GM23338 (cell line): ENCODE data around the gene TPMT. TPM values are rescaled to one million over a fixed set of nuclear protein-coding genes. Genes with fewer than 3 reads are reported as not detected.

Experiments used
- ATAC-seq: fragments of 200-7000 bp; cut with Tn5 transposase; 3 replicates; pipeline ENCODE4 v1.9.1; 2020
- DNase-seq: peaks from one replicate; pipeline ENCODE4 v3.0.0-alpha.2; 2015; ENCODE audit warnings: low spot score
- H2AFZ ChIP-seq: fragments of 200-600 bp; sonication (generic); 2 replicates; pipeline ENCODE4 v1.8.0; 2016; ENCODE audit warnings: antibody characterized with exemption, mild to moderate bottlenecking, moderate library complexity
- H3F3A ChIP-seq: fragments of 200-600 bp; sonication (generic); replicated peaks from 2 replicates; pipeline ENCODE4 v1.8.0; 2017; ENCODE audit warnings: antibody characterized with exemption, mixed run types, low read depth
- H3K27ac ChIP-seq: fragments of 200-600 bp; sonication (generic); 2 replicates; pipeline ENCODE4 v1.6.1; 2016; ENCODE audit warnings: low read depth
- H3K27me3 ChIP-seq: fragments of 200-600 bp; sonication (generic); 2 replicates; pipeline ENCODE4 v1.8.0; 2016; ENCODE audit warnings: mild to moderate bottlenecking, mixed run types, moderate library complexity; ENCODE audit not compliant: insufficient read depth
- H3K36me3 ChIP-seq: fragments of 200-600 bp; sonication (generic); 2 replicates; pipeline ENCODE4 v1.8.0; 2016; ENCODE audit warnings: mild to moderate bottlenecking; ENCODE audit not compliant: insufficient read depth
- H3K4me1 ChIP-seq: fragments of 200-600 bp; sonication (generic); 2 replicates; pipeline ENCODE4 v1.8.0; 2016; ENCODE audit warnings: mild to moderate bottlenecking, moderate library complexity; ENCODE audit not compliant: insufficient read depth
- H3K4me2 ChIP-seq: fragments of 200-600 bp; sonication (generic); 2 replicates; pipeline ENCODE4 v1.7.1; 2017; ENCODE audit warnings: mixed run types
- H3K4me3 ChIP-seq: fragments of 200-600 bp; sonication (generic); 2 replicates; pipeline ENCODE4 v1.6.1; 2016; ENCODE audit warnings: mixed run types
- H3K79me2 ChIP-seq: fragments of 200-600 bp; sonication (generic); replicated peaks from 2 replicates; pipeline ENCODE4 v1.8.0; 2017; ENCODE audit warnings: mild to moderate bottlenecking; ENCODE audit not compliant: insufficient read depth
- H3K9me2 ChIP-seq: fragments of 200-600 bp; sonication (generic); 2 replicates; pipeline ENCODE4 v1.8.0; 2017; ENCODE audit not compliant: insufficient read depth
- H4K20me1 ChIP-seq: fragments of 200-600 bp; sonication (generic); replicated peaks from 2 replicates; pipeline ENCODE4 v1.8.0; 2017; ENCODE audit warnings: mild to moderate bottlenecking; ENCODE audit not compliant: insufficient read depth
- H3K27ac Mint-ChIP-seq: 2 replicates; pipeline ENCODE4 v1.8.0; 2020; ENCODE audit warnings: inconsistent platforms, mild to moderate bottlenecking, moderate library complexity, mixed read lengths
- H3K27me3 Mint-ChIP-seq: 3 replicates; pipeline ENCODE4 v1.8.0; 2022; ENCODE audit warnings: low read depth, mild to moderate bottlenecking, moderate library complexity, mixed read lengths, inconsistent platforms; ENCODE audit not compliant: insufficient read depth, poor library complexity
- H3K36me3 Mint-ChIP-seq: 3 replicates; pipeline ENCODE4 v1.8.0; 2021; ENCODE audit warnings: low read depth, mild to moderate bottlenecking, inconsistent platforms, moderate library complexity, mixed read lengths
- H3K4me1 Mint-ChIP-seq: 3 replicates; pipeline ENCODE4 v1.8.0; 2020; ENCODE audit warnings: mild to moderate bottlenecking, inconsistent platforms, mixed read lengths
- H3K4me3 Mint-ChIP-seq: 3 replicates; pipeline ENCODE4 v1.8.0; 2021; ENCODE audit warnings: moderate library complexity, mild to moderate bottlenecking, inconsistent platforms, mixed read lengths
- H3K9me3 Mint-ChIP-seq: 3 replicates; pipeline ENCODE4 v1.8.0; 2020; ENCODE audit warnings: moderate library complexity, mild to moderate bottlenecking, inconsistent platforms, mixed read lengths
- CREB1 ChIP-seq: fragments of 250-450 bp; sonication (Bioruptor Pico); IDR thresholded peaks from 2 replicates; pipeline ENCODE4 v1.5.0; 2020; ENCODE audit warnings: low read depth, mild to moderate bottlenecking, moderate library complexity
- CTCF ChIP-seq, 2 experiments: fragments of 200-600 bp in 1 of 2; sonication (generic) in 1 of 2; conservative IDR thresholded peaks; 2 replicates each; pipeline versions ENCODE4 v1.5.1 to v1.6.1; 2016 to 2017; ENCODE audit warnings: antibody characterized with exemption in 2 of 2, low read depth in 2 of 2, mild to moderate bottlenecking in 2 of 2, moderate library complexity in 1 of 2
- ETS1 ChIP-seq: IDR thresholded peaks from 2 replicates; pipeline ENCODE4 v1.6.1; 2016; ENCODE audit warnings: antibody characterized with exemption
- EZH2 ChIP-seq: fragments of 200-600 bp; sonication (generic); IDR thresholded peaks from one replicate; pipeline ENCODE4 v1.8.0; 2017; ENCODE audit warnings: antibody characterized with exemption, mild to moderate bottlenecking, low read depth; ENCODE audit not compliant: unreplicated experiment
- EZH2phosphoT487 ChIP-seq: fragments of 200-600 bp; sonication (generic); IDR thresholded peaks from one replicate; pipeline ENCODE4 v1.8.1; 2018; ENCODE audit warnings: antibody characterized with exemption; ENCODE audit not compliant: unreplicated experiment
- JUNB ChIP-seq: IDR thresholded peaks from one replicate; pipeline ENCODE4 v1.6.1; 2016; ENCODE audit warnings: antibody characterized with exemption; ENCODE audit not compliant: unreplicated experiment
- NANOG ChIP-seq: IDR thresholded peaks from 2 replicates; pipeline ENCODE4 v1.6.1; 2016; ENCODE audit warnings: antibody characterized with exemption, borderline replicate concordance
- POLR2AphosphoS5 ChIP-seq: IDR thresholded peaks from 2 replicates; pipeline ENCODE4 v1.6.1; 2016; ENCODE audit warnings: antibody characterized with exemption, low read depth
- REST ChIP-seq: IDR thresholded peaks from one replicate; pipeline ENCODE4 v1.6.1; 2018; ENCODE audit warnings: antibody characterized with exemption; ENCODE audit not compliant: unreplicated experiment
- STAT1 ChIP-seq: IDR thresholded peaks from one replicate; pipeline ENCODE4 v1.6.1; 2016; ENCODE audit warnings: antibody characterized with exemption; ENCODE audit not compliant: unreplicated experiment
- ZNF114 ChIP-seq: fragments of 250-450 bp; sonication (Bioruptor Pico); IDR thresholded peaks from 2 replicates; pipeline ENCODE4 v1.5.0; 2020; ENCODE audit warnings: mild to moderate bottlenecking, moderate library complexity
- ZNF331 ChIP-seq: fragments of 250-450 bp; sonication (Bioruptor Pico); IDR thresholded peaks from 2 replicates; pipeline ENCODE4 v1.5.0; 2020; ENCODE audit warnings: low read depth, mild to moderate bottlenecking, moderate library complexity
- ZNF462 ChIP-seq: fragments of 250-450 bp; sonication (Bioruptor Pico); IDR thresholded peaks from 2 replicates; pipeline ENCODE4 v1.5.0; 2020; ENCODE audit warnings: mild to moderate bottlenecking, moderate library complexity
- polyA plus RNA-seq: library from polyadenylated mRNA; unstranded; fragments of >200 nt; fragmentation: Nextera tagmentation; extraction: Ambion mirVana; gene quantifications from 2 replicates; pipeline ENCODE4 v1.2.1, GENCODE V29; 2016
- total RNA-seq: library from RNA; depleted of rRNA; stranded (reverse); fragments of >200 nt; shearing (Covaris generic); gene quantifications from 2 replicates; pipeline ENCODE4 v1.2.3, GENCODE V29; 2014

TPMT gene
- total and polyA plus RNA-seq, 2 experiments from 2014 or later: 19.5 to 21.6 TPM

- ATAC-seq (no peak), DNase-seq (no peak)
- no peak overlapping the region for H3K4me3 ChIP-seq
- no peaks in the 10 kb centered on the region for H4K20me1 ChIP-seq
- no peaks in the 10 kb centered on the region for H3F3A ChIP-seq
- Mint-ChIP-seq H3K27ac (no peak overlapping the region), H3K4me1 (peaks cover 2% of the 10 kb centered on the region; the same call in 2 of the 3 replicates), H3K36me3 (peaks cover 15% of the 10 kb centered on the region; the same call in 2 of the 3 replicates), H3K27me3 (peaks cover 2% of the 10 kb centered on the region), H3K9me3 (no peaks in the 10 kb centered on the region), H3K4me3 (no peak overlapping the region)
- H3K79me2 ChIP-seq: no peaks in the 10 kb centered on the region
- peaks cover 4% of the 10 kb centered on the region; the same call in 1 of the 2 replicates for H3K36me3 ChIP-seq
- H3K4me1 ChIP-seq: no peaks in the 10 kb centered on the region
- no peaks in the 10 kb centered on the region for H3K9me2 ChIP-seq
- H3K27me3 ChIP-seq: no peaks in the 10 kb centered on the region
- H3K4me2 ChIP-seq: no peak overlapping the region
- no peak overlapping the region for H2AFZ ChIP-seq
- TF ChIP-seq ZNF462 (CRISPR knock-in tag): no peak
- TF ChIP-seq CTCF (conservative IDR thresholded peaks at IDR 0.05; ENCODE audit: low read depth in 2 of 2): no peak
- no peak for TF ChIP-seq CREB1 (CRISPR knock-in tag)
- no peak for TF ChIP-seq NANOG
- no peak for TF ChIP-seq ZNF114 (CRISPR knock-in tag)
- no peak for TF ChIP-seq REST
- TF ChIP-seq ZNF331 (CRISPR knock-in tag): no peak
- TF ChIP-seq EZH2: no peak
- TF ChIP-seq ETS1: no peak
- no peak for TF ChIP-seq STAT1
- TF ChIP-seq EZH2phosphoT487: no peak
- no peak for TF ChIP-seq JUNB
- TF ChIP-seq POLR2AphosphoS5: no peak
- no peak overlapping the region for H3K27ac ChIP-seq
These were observed 7.3 kb downstream of the TPMT start for GRCh38 chr6:18147616-18148015.
